ENCODE results near the gene USP7. TPM values are rescaled to one million over a fixed set of nuclear protein-coding genes. Genes with fewer than 3 reads are reported as not detected.
A peak's percentile ranks its signal among the peaks of the same experiment; 100 is the strongest.

The USP7 gene
- total and polyA plus RNA-seq, 4 donors = 19.7 to 174 (median 56.0) TPM

DNA sequence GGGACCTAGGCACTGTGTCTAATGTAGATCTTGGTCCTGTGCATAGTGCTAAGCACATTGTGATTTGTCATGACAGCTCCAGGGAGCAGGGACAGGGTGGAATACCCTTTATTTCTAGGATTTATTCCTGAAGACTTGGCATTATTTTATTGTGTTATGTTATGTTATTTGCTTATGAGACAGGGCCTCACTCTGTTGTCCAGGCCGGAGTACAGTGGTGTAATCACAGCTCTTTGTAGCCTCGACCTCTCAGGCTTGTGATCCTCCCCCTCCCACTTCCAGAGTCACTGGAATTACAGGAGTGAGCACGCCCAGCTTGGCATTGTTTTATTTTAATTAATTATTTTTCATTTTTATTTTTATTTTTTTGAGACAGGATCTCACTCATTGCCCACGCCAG is 40.5 kb upstream of the USP7 start:
- Histone ChIP-seq H3K27me3 (ENCODE audit: control insufficient read depth in 3 of 3, insufficient read depth in 3 of 3, low read length in 2 of 3) (no peaks in the 10 kb centered on the region), H3K9ac (ENCODE audit: insufficient read depth in 1 of 2, low read length in 2 of 2) (no peak overlapping the region), H3K27ac (ENCODE audit: low read depth in 1 of 2, low read length in 1 of 2) (no peak overlapping the region), H3K4me3 (no peak overlapping the region), H3K36me3 (ENCODE audit: control insufficient read depth in 4 of 4, insufficient read depth in 4 of 4, low read length in 4 of 4) (no peaks in the 10 kb centered on the region), H3K9me3 (ENCODE audit: control insufficient read depth in 4 of 4, insufficient read depth in 3 of 4, low read length in 3 of 4) (no peaks in the 10 kb centered on the region), H3K4me1 (ENCODE audit: control insufficient read depth in 5 of 5, insufficient read depth in 5 of 5, low read length in 5 of 5) (peaks cover 0 to 6% (median 3%) of the 10 kb centered on the region in 5 donors)
- DNase-seq (no peak), ATAC-seq (ENCODE audit: insufficient read depth, low FRiP score) (no peak)
- WGBS, 2 donors = 66 to 78% methylated on average over 4 of the region's 4 CpGs
- TF ChIP-seq CTCF (IDR thresholded peaks at IDR 0.05; ENCODE audit: control extremely low read depth, extremely low read depth) = no peak

GRCh38 chr16:9003763-9004162 is 40.1 kb upstream of the USP7 start:
- Histone ChIP-seq H3K27me3 (ENCODE audit: control insufficient read depth in 3 of 3, insufficient read depth in 3 of 3, low read length in 2 of 3) (no peaks in the 10 kb centered on the region), H3K9ac (ENCODE audit: insufficient read depth in 1 of 2, low read length in 2 of 2) (no peak overlapping the region), H3K36me3 (ENCODE audit: control insufficient read depth in 4 of 4, insufficient read depth in 4 of 4, low read length in 4 of 4) (no peaks in the 10 kb centered on the region), H3K4me1 (ENCODE audit: control insufficient read depth in 5 of 5, insufficient read depth in 5 of 5, low read length in 5 of 5) (peaks cover 0 to 4% (median 3%) of the 10 kb centered on the region in 5 donors), H3K9me3 (ENCODE audit: control insufficient read depth in 4 of 4, insufficient read depth in 3 of 4, low read length in 3 of 4) (no peaks in the 10 kb centered on the region), H3K27ac (ENCODE audit: low read depth in 1 of 2, low read length in 1 of 2) (no peak overlapping the region), H3K4me3 (no peak overlapping the region)
- WGBS, 2 donors = 74 to 88% methylated on average over 3 of the region's 3 CpGs
- ATAC-seq (ENCODE audit: insufficient read depth, low FRiP score) (no peak), DNase-seq (no peak)
- no peak for TF ChIP-seq CTCF (IDR thresholded peaks at IDR 0.05; ENCODE audit: control extremely low read depth, extremely low read depth)

DNA sequence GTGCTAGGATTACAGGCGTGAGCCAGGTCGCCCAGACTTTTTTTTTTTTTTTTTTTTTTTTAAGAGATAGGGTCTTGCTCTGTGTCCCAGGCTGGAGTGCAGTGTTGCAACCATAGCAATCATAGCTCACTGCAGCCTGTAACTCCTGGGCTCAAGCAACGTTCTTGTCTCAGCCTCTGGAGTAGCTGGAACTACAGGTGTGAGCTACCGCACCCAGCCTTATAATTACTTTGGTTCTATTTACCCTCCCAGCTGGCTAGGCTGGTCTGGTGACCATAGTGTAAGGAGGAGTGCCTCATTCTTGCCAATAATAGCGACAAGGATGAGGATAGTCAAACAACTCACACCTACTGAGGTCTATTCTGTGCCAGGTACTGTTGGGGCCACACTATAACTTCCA is 39.6 kb upstream of the USP7 start:
- no peaks in the 10 kb centered on the region for H3K9me3 ChIP-seq (ENCODE audit: control insufficient read depth in 4 of 4, insufficient read depth in 3 of 4, low read length in 3 of 4)
- ATAC-seq (ENCODE audit: insufficient read depth, low FRiP score) (no peak), DNase-seq (peak; percentile 17 to 40 (median 17))
- H3K4me3 ChIP-seq = no peak overlapping the region
- no peaks in the 10 kb centered on the region for H3K27me3 ChIP-seq (ENCODE audit: control insufficient read depth in 3 of 3, insufficient read depth in 3 of 3, low read length in 2 of 3)
- no peak for TF ChIP-seq CTCF (IDR thresholded peaks at IDR 0.05; ENCODE audit: control extremely low read depth, extremely low read depth)
- peaks cover 0 to 1% (median 0%) of the 10 kb centered on the region in 5 donors for H3K4me1 ChIP-seq (ENCODE audit: control insufficient read depth in 5 of 5, insufficient read depth in 5 of 5, low read length in 5 of 5)
- H3K36me3 ChIP-seq (ENCODE audit: control insufficient read depth in 4 of 4, insufficient read depth in 4 of 4, low read length in 4 of 4) = no peaks in the 10 kb centered on the region
- WGBS, 2 donors = 57 to 88% methylated on average over 5 of the region's 5 CpGs
- H3K9ac ChIP-seq (ENCODE audit: insufficient read depth in 1 of 2, low read length in 2 of 2) = no peak overlapping the region
- no peak overlapping the region for H3K27ac ChIP-seq (ENCODE audit: low read depth in 1 of 2, low read length in 1 of 2)

- H3K4me3 ChIP-seq = no peak overlapping the region
- no peaks in the 10 kb centered on the region for H3K4me1 ChIP-seq (ENCODE audit: control insufficient read depth in 5 of 5, insufficient read depth in 5 of 5, low read length in 5 of 5)
- 92 to 95% methylated on average over 2 of the region's 2 CpGs for WGBS, 2 donors
- H3K36me3 ChIP-seq (ENCODE audit: control insufficient read depth in 4 of 4, insufficient read depth in 4 of 4, low read length in 4 of 4) = no peaks in the 10 kb centered on the region
- TF ChIP-seq CTCF (IDR thresholded peaks at IDR 0.05; ENCODE audit: control extremely low read depth, extremely low read depth) = no peak
- DNase-seq (no peak), ATAC-seq (ENCODE audit: insufficient read depth, low FRiP score) (no peak)
- no peak overlapping the region for H3K27ac ChIP-seq (ENCODE audit: low read depth in 1 of 2, low read length in 1 of 2)
- H3K9ac ChIP-seq (ENCODE audit: insufficient read depth in 1 of 2, low read length in 2 of 2) = no peak overlapping the region
- H3K9me3 ChIP-seq (ENCODE audit: control insufficient read depth in 4 of 4, insufficient read depth in 3 of 4, low read length in 3 of 4) = no peaks in the 10 kb centered on the region
- H3K27me3 ChIP-seq (ENCODE audit: control insufficient read depth in 3 of 3, insufficient read depth in 3 of 3, low read length in 2 of 3) = no peaks in the 10 kb centered on the region
Observed at GRCh38 chr16:9002042-9002441, 38.3 kb upstream of the USP7 start.

Measured in lung (tissue), 12 donors.